GM18870 (cell line): ENCODE results near the gene CDC20B.
"Not testable (repeated sequence)": the region's sequence is repeated elsewhere in the genome, so short reads cannot be mapped to it uniquely, and the experiment has no call there.

Experiments
- ATAC-seq: cut with Tn5 transposase; IDR thresholded peaks from one replicate; pipeline ENCODE4 v1.9.1; 2021; ENCODE audit warnings: moderate library complexity; ENCODE audit not compliant: unreplicated experiment

Gene CDC20B

GRCh38 chr5:55104946-55105701 is 67.9 kb downstream of the CDC20B start:
- no peak for ATAC-seq

DNA sequence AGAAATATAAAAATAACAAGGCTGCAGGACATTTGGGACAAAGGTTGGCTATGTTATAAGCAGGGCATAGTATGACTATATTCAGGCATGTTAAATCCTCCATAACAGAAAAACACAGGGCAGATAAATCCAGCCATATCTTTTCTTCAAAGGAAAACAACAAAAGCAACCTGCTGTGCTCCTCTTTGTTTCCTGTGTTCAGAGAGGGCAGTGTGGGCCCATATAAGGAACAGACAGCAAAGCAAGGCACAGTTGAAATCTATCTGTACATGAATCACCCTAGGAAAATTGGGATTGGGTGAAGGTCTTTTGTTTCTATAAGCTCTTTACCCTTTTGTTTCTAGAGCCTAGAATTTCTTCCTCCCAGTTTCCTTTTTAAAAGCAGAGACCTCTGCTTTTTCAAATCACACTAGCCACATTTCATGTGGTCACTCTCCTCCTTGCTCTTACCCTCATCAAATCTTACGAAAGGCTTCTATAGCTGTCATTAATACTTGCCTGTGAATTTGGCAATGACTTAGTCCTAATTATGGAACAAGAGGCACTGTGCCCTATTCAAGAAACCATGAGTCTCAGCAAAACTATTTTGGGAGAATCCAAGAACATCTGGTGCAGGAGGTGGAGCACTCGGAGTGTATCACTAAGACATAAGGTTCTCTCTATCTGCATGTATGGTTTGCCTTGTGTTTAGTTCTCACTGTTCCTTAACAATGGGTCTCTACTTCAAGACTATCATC is 68.8 kb downstream of the CDC20B start:
- no peak for ATAC-seq

DNA sequence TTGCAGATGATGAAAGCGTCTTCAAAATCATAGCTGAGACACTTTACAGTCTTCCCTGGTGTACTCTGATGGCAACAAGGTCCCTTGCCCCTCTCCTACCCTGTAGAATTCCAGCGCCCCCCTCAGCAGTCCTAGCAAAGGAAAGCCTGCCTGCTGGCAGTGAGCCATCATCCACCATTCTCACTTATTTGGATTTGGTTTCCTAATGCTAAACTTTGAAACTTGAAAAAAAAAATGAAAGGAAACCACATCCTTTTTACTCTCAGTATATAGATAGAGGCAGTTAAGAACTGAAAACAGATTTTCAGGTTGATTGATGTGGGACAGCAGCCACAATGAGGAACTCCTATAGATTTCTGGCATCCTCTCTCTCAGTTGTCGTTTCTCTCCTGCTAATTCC is 70.6 kb downstream of the CDC20B start, which contains the start of gene GZMA:
Gene GZMA, plus strand, starts transcription at position 299 of the 400 bp plus-strand sequence. Its CDS starts 37 bp downstream, at position 336.
- no peak for ATAC-seq

DNA sequence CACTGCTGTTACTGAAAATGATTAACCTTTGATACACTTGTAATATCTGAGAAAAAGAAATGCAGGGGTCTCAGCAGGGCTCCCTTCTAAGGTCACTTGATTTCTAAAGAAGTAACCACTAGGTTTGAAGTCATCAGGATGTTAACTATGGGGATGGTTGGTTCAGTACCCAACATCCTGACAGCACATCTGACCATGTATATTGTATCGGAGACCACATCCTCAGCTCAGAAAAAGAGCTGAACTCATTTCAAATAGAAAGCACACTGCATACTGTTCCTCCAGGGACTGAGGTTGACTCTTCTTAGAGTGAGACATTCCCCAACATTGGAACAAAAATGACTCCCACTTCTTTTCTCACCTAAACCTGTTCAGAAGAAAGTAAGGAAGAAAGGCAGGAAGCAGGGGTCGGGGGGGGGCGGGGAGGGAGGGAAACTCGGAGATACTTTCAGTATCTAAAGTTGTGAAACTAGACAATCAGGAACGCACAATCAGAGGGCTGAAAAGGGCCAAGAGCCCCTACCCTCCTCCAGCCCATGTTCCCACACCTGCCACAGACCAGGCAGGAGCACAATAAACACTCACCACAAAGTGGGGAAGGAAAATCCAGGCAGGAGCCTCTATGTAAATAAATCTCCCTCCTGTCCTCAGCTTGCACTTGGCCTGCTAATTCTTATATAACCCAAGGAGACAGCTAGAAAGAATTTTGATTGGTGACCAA is 71.3 kb downstream of the CDC20B start:
- ATAC-seq = no peak

- not testable (repeated sequence) for ATAC-seq
These were observed 71.8 kb downstream of the CDC20B start for GRCh38 chr5:55101148-55101547.

DNA sequence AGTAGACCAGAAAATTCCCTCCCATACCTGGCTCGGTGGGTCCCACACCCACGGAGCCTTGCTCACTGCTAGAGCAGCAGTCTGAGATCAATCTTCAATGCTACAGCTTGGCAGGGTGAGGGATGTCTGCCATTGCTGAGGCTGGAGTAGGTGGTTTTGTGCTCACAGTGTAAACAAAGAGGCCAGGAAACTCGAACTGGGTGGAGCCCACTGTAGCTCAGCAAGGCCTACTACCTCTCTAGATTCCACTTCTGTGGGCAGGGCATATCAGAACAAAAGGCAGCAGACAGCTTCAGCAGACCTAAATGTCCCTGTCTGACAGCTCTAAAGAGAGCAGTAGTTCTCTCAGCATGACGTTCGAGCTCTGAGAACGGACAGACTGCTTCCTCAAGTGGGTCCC is 76.1 kb downstream of the CDC20B start:
- ATAC-seq = no peak

GRCh38 chr5:55096182-55096581 is 76.8 kb downstream of the CDC20B start:
- ATAC-seq = no peak

DNA sequence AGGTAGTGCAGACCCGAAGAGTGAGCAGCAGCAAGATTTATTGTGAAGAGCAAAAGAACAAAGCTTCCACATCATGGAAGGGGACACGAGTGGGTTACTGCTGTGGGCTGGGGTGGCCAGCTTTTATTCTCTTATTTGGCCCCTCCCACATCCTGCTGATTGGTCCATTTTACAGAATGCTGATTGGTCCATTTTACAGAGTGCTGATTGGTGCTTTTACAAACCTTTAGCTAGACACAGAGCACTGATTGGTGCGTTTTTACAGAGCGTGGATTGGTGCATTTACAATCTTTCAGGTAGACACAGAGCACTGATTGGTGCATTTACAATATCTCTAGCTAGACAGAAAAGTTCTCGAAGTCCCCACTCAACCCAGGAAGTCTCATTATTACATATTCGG is 82.0 kb downstream of the CDC20B start:
- not testable (repeated sequence) for ATAC-seq

GRCh38 chr5:55089301-55089700 is 83.7 kb downstream of the CDC20B start:
- ATAC-seq = not testable (repeated sequence)

DNA sequence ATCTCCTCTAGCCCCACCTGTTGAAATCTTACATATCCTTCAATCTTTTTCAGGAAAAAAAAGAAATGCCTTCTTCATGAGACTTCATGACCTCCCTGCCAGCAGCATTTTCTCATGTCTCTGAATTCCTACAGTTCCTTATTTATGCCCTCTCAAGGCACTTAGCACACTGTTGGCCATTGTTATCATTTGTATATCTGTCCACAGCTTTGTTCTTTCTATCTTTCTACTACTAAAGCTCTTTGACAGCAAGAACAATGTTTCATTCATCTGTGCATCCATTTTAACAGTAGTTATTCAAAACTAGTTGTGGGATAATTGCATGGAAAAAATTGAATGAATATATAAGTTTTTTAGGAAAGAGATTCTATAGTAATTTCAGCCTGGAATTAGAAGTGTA is 91.4 kb downstream of the CDC20B start:
- no peak for ATAC-seq

GRCh38 chr5:55073211-55073610 is 99.8 kb downstream of the CDC20B start:
- no peak for ATAC-seq

DNA sequence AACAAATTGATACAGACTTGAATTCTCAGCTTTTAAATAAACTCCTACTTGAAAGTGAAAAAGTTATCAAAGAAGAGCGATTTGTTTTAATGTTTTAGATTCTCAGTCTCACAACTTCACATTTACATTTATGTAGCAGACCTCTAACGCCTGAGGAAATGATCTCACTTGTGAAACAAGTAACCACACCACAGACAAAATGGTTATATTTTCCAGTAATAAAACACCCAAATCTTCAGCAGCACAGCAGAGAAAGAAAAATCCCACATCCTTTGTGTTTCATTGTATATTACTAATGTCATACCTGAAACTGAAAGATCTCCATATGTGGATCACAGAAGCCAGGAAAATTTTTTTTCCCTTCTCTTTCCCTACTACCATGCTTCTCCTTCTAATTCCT is 100.3 kb downstream of the CDC20B start:
- no peak for ATAC-seq

GRCh38 chr5:55071413-55071812 is 101.6 kb downstream of the CDC20B start:
- no peak for ATAC-seq

DNA sequence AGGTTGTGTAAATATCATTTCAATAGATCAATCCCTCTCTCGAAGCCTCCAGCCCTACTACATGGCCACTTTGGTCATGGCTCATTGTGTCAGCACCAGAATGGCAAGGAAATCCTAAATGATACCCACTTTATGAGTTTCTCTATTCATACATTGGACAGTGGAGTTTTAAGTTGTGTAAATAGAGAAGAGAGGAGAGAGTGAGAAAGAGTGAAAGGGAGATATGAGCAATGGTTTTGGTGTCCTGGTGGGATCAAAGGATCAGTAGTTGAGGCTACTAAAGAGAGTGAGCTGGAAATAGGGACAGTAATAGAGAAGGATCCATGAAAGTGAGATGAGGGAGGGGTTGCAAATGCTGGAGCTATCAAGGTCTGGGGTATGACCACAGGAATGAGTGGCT is 102.0 kb downstream of the CDC20B start:
- no peak for ATAC-seq

DNA sequence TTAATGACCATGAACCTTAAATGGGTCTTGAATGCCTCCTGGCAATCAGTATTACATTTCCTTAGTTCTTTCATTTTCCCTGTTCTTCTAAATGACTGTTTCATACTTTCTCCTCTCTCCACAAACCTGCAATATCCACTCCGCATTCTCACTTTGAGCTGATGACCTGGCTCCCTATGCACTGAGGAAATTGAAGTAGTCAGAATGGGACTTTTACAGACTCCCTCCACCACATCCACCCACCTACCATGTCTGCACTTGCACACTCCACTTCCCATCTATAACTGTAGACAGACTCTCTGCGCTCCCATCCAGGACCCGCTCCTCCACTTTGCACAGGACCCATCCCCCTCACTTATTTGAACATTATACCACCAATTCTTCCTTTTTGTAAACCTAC is 106.7 kb downstream of the CDC20B start:
- ATAC-seq = no peak

- no peak for ATAC-seq
These were observed 108.5 kb downstream of the CDC20B start for GRCh38 chr5:55064523-55064922.

DNA sequence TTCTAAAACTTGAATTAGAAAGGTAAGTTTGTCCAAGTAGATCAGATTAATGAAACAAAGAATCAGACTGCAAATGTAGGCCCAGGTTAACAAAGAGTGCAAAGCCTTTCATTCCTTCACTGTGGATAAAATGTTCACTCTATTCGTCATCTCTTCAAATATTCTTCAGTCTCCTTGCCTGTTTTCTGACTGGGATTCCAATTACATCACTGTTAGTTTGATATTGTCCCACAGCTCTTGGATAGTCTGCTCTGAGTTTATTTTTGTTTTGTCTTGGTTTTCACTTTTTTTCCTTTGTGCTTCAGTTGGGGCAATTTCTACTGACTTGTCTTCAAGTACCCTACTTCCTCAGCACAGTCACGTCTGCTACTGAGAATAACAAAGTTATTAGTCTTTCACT is 109.1 kb downstream of the CDC20B start:
- no peak for ATAC-seq

DNA sequence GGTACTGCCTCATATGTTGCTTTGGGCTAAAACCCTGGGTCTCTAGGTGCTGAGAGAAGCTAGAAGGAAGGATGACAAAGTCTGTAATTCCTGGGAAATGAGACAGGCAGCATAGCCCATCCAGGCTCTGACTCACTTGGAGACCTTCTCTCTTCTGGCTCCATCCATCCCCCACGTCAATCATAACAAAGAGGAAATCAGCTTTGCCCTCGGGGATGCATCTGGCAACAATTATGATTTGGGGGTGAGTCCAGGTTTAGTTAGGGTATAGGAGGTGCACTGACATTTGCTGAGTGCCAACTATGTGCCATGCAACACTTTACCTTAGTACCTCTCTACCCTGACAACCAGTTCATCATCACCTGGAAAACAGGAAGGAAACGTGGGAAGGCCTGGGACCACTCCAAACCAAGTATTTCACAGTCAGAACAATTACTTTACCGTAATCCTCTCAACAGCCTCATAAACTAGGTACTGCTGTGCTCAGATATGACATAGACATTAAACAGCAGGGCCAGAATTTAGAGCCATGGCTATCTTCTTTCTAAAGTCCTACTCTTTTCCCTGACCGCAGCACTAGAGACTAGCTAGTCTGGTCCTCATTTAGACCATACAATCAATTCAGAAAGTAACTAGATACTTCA is 109.6 kb downstream of the CDC20B start:
- ATAC-seq = no peak
